Activated naive CD4-positive, alpha-beta T cell treated with anti-CD3 and anti-CD28 coated beads, Interleukin-2, amount 10 ng/mL, durations not matched to agents 7 days and 5 days (primary cell): ENCODE results near the gene AQP12A.
A peak's percentile ranks its signal among the peaks of the same experiment; 100 is the strongest.
"Not testable (repeated sequence)": the region's sequence is repeated elsewhere in the genome, so short reads cannot be mapped to it uniquely, and the experiment has no call there.

Experiments used
- CTCF ChIA-PET: fragments of 350-600 bp; sonication (Branson Sonifier 250); formaldehyde crosslinking; loops from one replicate; lab custom pipeline; 2021; ENCODE audit warnings: antibody characterized with exemption; lab: Charles Lee
- DNase-seq: peaks from one replicate; pipeline ENCODE4 v3.0.0-alpha.2; 2020
- H3K27ac Mint-ChIP-seq: one replicate; pipeline ENCODE4 v1.8.0; 2021; ENCODE audit warnings: mild to moderate bottlenecking, moderate library complexity, mixed read lengths
- H3K27me3 Mint-ChIP-seq: one replicate; pipeline ENCODE4 v1.8.0; 2021; ENCODE audit warnings: mild to moderate bottlenecking, mixed read lengths
- H3K36me3 Mint-ChIP-seq: one replicate; pipeline ENCODE4 v1.8.0; 2021; ENCODE audit warnings: mixed read lengths
- H3K4me1 Mint-ChIP-seq: one replicate; pipeline ENCODE4 v1.8.0; 2021; ENCODE audit warnings: mixed read lengths
- H3K4me3 Mint-ChIP-seq: one replicate; pipeline ENCODE4 v1.8.0; 2021; ENCODE audit warnings: mild to moderate bottlenecking, moderate library complexity, mixed read lengths
- H3K9me3 Mint-ChIP-seq: one replicate; pipeline ENCODE4 v1.8.0; 2021; ENCODE audit warnings: mixed read lengths

The AQP12A gene

GRCh38 chr2:240674461-240675184 is 17.0 kb upstream of the AQP12A start:
- H3K27ac Mint-ChIP-seq, CTCF ChIA-PET, H3K36me3 Mint-ChIP-seq, H3K4me3 Mint-ChIP-seq, H3K9me3 Mint-ChIP-seq, DNase-seq, H3K4me1 Mint-ChIP-seq: not testable (repeated sequence)
- peaks cover 51% of the 10 kb centered on the region for H3K27me3 Mint-ChIP-seq

GRCh38 chr2:240675345-240675744 is 16.3 kb upstream of the AQP12A start:
- H3K36me3 Mint-ChIP-seq, CTCF ChIA-PET, H3K4me3 Mint-ChIP-seq, H3K27ac Mint-ChIP-seq, H3K4me1 Mint-ChIP-seq, H3K9me3 Mint-ChIP-seq, DNase-seq: not testable (repeated sequence)
- peaks cover 43% of the 10 kb centered on the region for H3K27me3 Mint-ChIP-seq

DNA sequence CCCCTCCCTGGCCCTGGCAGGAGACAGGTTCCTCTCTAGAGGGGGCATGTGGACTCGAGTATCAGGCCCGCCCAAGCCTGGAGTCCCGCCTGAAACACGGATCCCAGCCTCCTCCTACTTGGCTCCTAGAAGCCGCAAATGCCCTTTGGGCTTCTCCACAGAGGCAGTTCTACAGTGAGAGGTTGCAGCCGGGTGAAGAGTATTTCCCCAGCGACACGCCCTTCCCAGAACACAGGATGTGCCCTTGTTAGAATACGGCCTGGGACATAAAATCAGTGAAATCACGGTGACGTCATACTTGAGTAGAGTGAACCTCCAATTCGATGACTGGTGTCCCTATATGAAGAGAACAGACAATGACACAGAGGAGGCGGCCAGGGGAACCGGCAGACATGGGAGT is 13.6 kb upstream of the AQP12A start:
- DNase-seq, CTCF ChIA-PET, H3K27ac Mint-ChIP-seq, H3K4me3 Mint-ChIP-seq, H3K9me3 Mint-ChIP-seq, H3K4me1 Mint-ChIP-seq, H3K36me3 Mint-ChIP-seq: not testable (repeated sequence)
- peaks cover 19% of the 10 kb centered on the region for H3K27me3 Mint-ChIP-seq

DNA sequence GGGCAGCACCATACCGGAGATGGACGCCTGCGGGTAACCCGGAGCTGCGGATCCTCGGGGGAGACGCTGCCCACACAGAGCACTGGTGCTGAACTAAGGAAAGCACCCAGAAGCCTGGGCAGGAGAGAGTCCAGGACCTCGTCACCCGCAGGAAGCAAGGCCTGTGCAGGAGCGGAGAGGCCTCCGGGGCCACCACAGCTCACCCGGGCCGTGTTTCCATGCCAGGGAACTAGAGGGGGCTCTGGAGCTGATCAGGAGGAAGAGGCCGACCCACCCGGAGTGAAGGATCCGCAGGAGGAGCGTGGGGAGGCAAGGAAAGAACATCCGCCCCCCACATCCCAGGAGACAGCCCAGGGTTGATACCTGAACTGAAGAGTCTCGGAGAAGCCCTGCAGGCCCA is 12.8 kb upstream of the AQP12A start:
- H3K4me3 Mint-ChIP-seq, H3K27ac Mint-ChIP-seq, CTCF ChIA-PET, H3K4me1 Mint-ChIP-seq, H3K36me3 Mint-ChIP-seq, DNase-seq, H3K9me3 Mint-ChIP-seq: not testable (repeated sequence)
- H3K27me3 Mint-ChIP-seq, result peaks cover 12% of the 10 kb centered on the region

DNA sequence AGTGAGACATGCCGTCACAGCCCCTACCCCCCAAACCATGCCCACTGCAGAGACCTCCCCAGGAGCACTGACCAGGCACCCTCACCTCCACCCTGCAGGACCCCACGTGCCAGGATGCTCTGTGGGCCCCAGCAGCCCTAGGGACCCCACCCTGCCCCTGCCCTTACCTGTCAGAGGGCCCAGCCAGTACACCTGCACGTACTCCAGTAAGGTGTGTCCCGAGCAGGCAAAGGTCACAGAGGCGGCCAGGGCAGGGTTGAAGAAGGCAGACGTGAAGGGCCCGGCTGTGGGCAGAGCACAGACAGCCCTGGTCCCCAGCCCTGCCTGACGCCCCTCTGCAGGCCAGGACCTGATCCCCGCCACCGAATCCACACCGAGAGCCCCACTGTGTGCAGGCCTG is 11.5 kb upstream of the AQP12A start:
- peaks cover 13% of the 10 kb centered on the region for H3K27me3 Mint-ChIP-seq
- H3K9me3 Mint-ChIP-seq, H3K4me3 Mint-ChIP-seq, DNase-seq, H3K27ac Mint-ChIP-seq, H3K4me1 Mint-ChIP-seq, H3K36me3 Mint-ChIP-seq, CTCF ChIA-PET: not testable (repeated sequence)

DNA sequence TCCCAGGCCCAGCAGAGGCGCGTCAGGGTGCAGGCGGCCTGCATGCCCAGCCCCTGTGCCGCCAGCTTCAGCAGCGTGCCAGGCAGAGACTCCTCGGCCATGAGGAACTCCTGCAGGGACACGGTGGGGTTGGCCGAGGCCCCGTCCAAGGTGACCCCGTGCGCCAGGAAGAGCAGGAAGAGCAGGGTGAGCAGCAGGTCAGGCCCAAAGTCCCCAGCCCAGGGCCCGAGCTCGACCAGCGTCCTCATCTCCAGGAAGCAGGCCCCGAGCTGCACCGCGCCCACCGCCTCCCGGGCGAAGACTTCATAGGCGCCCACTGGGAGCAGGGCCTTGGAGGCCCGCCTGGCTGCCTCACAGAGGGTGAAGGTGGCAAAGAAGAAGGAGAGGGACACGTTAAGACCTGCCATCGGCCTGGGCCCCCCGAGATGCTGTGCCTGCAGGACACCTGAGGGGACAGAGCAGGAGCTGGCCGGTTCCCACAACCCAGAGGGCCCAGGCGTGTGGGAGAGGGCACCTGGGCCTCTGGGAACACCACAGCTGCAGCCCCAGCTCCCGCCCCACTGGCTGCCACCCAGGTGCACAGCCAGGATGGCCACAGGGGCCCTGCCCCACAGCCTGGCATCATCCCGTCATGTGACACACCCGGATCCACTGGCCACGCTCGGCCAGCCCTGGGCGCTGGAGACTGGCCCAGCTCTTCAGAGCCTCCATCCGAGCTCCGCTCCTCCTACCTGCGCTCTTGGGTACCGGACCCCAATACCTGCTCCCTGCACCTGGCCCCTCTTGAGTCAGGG is 9.0 kb upstream of the AQP12A start, which contains the start of gene AQP12B:
Gene AQP12B, minus strand, starts transcription at position 455 of the 794 bp plus-strand sequence. Its CDS starts 48 bp downstream, at position 407.
- H3K27me3 Mint-ChIP-seq, result peaks cover 20% of the 10 kb centered on the region
- H3K4me3 Mint-ChIP-seq, H3K9me3 Mint-ChIP-seq, H3K36me3 Mint-ChIP-seq, H3K27ac Mint-ChIP-seq, CTCF ChIA-PET, H3K4me1 Mint-ChIP-seq, DNase-seq: not testable (repeated sequence)

DNA sequence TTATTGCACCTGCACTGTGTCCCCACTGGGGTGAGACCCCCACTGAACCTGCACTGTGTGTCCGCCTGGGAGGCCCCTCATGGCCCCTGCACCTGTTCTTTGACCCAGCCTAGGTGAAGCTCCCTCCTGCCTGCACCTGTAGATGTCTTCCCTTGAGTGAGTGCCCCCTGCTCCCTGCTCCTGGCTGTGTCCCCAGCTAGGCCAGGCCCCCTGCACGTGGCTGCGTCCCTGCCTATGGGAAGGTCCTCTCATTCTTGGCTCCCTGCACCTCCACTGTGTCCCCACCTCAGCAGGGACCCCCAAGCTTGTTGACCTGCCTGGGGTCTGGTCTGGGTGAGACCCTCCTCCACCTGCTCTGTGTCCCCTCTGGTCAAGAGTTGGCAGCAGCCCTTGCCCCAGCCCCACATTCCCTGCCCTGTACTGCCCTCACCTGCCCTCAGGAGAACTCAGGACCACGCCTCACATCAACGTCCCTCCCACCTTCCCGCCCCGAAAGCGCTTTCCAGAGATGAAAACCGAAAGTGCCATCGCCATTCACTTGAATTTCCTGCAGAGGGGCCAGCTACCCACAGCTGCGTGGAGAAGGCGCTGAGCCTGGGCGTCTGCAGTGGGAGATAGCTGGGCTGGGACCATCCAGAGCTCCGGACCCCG is 8.2 kb upstream of the AQP12A start:
- H3K27ac Mint-ChIP-seq, CTCF ChIA-PET, DNase-seq, H3K9me3 Mint-ChIP-seq, H3K36me3 Mint-ChIP-seq, H3K4me1 Mint-ChIP-seq, H3K4me3 Mint-ChIP-seq: not testable (repeated sequence)
- H3K27me3 Mint-ChIP-seq, result peaks cover 20% of the 10 kb centered on the region

- peaks cover 20% of the 10 kb centered on the region for H3K27me3 Mint-ChIP-seq
- H3K36me3 Mint-ChIP-seq, H3K4me1 Mint-ChIP-seq, DNase-seq, CTCF ChIA-PET, H3K27ac Mint-ChIP-seq, H3K9me3 Mint-ChIP-seq: not testable (repeated sequence)
- peak overlapping the region; percentile 23 for H3K4me3 Mint-ChIP-seq
Measured at GRCh38 chr2:240683980-240684728, 7.5 kb upstream of the AQP12A start.

DNA sequence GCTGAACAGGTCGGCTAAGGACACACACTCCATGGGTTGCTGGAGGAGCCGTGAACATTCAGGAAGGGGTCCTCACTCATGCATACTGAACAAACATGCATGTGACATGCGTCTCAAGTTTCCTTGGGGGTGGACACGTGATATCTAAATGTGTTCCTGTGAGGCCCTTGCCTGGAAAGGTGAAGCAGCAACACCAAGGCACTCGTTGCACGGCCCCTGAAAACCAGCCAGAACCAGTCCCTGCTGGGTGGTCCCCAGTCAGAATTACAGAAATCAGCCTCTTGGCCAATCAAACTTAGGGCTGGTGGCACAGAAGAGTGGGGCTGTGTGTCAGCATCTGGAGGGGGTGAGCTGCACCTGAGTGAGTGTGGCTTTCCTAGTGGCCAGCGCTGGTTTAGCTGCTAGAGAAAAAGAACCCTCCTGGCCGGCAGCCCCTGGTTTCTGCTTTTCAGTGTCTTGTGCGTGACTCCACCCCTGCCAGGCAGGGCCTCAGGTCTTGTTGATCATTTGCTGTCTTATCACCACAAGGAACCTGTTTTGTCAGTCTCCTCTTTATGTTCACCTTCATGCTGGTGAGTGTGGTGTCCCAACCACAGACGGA is 5.8 kb upstream of the AQP12A start:
- CTCF ChIA-PET, result interaction anchor here (1.2 kb wide), 1 partner anchor 172 kb away, joined by 3 read pairs; no protein-coding TSS in a partner anchor
- Mint-ChIP-seq H3K36me3 (no peaks in the 10 kb centered on the region), H3K4me1 (peaks cover 11% of the 10 kb centered on the region), H3K27ac (no peak overlapping the region), H3K9me3 (no peaks in the 10 kb centered on the region), H3K27me3 (peaks cover 24% of the 10 kb centered on the region), H3K4me3 (no peak overlapping the region)
- no peak for DNase-seq

- Mint-ChIP-seq H3K9me3 (no peaks in the 10 kb centered on the region), H3K27ac (peak overlapping the region; percentile 35), H3K4me3 (no peak overlapping the region), H3K27me3 (peaks cover 24% of the 10 kb centered on the region), H3K36me3 (no peaks in the 10 kb centered on the region), H3K4me1 (peaks cover 11% of the 10 kb centered on the region)
- DNase-seq, result no peak
- CTCF ChIA-PET, result interaction anchor here (1.2 kb wide), 1 partner anchor 172 kb away, joined by 3 read pairs; no protein-coding TSS in a partner anchor
Measured at GRCh38 chr2:240686460-240686859, 5.2 kb upstream of the AQP12A start.

GRCh38 chr2:240687045-240687740 is 4.5 kb upstream of the AQP12A start:
- no peaks in the 10 kb centered on the region for H3K36me3 Mint-ChIP-seq
- no peak for DNase-seq
- H3K4me3 Mint-ChIP-seq, result no peak overlapping the region
- CTCF ChIA-PET, result interaction anchor here (1.2 kb wide), 1 partner anchor 173 kb away, joined by 3 read pairs; no protein-coding TSS in a partner anchor
- no peak overlapping the region for H3K27ac Mint-ChIP-seq
- peaks cover 11% of the 10 kb centered on the region for H3K4me1 Mint-ChIP-seq
- H3K27me3 Mint-ChIP-seq, result peaks cover 24% of the 10 kb centered on the region
- H3K9me3 Mint-ChIP-seq, result no peaks in the 10 kb centered on the region

DNA sequence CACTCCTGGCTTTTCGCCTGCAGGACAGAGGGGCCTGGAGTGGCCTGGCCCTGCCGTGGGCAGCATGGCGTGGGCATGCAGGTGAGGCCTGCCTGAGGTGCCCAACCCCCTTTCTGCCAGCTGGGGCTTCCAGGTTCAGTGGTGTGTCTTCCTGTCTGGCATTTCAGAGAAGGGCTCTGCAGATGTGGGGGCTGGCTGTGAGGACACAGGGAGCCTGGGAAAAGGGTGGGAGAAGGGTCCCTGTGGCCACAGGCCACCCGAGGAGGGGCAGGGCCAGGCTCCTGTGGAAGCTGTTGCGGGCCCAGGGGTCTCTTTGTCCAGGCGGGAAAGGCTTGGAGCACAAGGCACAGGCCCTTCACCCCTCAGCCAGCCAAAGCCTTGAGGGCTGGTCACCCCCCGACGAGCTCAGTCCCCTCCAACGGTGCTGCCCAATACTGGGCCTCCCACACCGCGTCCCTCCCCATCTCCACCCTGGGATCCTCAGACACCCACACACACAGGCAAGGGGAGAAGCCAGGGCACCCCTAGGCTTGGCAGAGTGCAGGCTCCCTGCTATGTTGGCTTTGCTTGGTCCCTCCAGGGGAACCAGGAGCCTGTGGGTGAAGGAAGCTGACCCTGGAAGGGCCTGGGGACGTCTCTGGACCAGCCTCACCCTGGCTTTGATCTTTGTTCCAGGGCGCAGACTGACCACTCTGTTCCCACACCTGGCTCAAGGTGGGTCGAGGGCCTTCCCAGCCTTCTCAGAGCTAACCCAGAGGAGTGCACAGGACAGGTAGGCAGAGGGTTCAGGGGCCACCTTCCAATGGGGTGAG is 3.7 kb upstream of the AQP12A start:
- peaks cover 24% of the 10 kb centered on the region for H3K27me3 Mint-ChIP-seq
- no peaks in the 10 kb centered on the region for H3K9me3 Mint-ChIP-seq
- no peaks in the 10 kb centered on the region for H3K36me3 Mint-ChIP-seq
- no peak for DNase-seq
- no peak overlapping the region for H3K27ac Mint-ChIP-seq
- peaks cover 11% of the 10 kb centered on the region for H3K4me1 Mint-ChIP-seq
- CTCF ChIA-PET, result interaction anchor here (0.7 kb wide), 1 partner anchor 57 kb away, joined by 3 read pairs; no protein-coding TSS in a partner anchor
- no peak overlapping the region for H3K4me3 Mint-ChIP-seq
